Uterus (tissue), 2 donors: ENCODE measurements around the gene CBFA2T3.

Source experiments
- CTCF ChIP-seq, 4 experiments: fragments of 200-600 bp in 2 of 4; fragments of 450-650 bp in 2 of 4; sonication (generic) in 2 of 4; IDR thresholded peaks; one replicate each; pipeline ENCODE4 v1.5.1; 2016 to 2019; ENCODE audit warnings: antibody characterized with exemption in 4 of 4, mild to moderate bottlenecking in 2 of 4, moderate library complexity in 1 of 4
- POLR2A ChIP-seq, 2 donors: fragments of 450-650 bp; IDR thresholded peaks; one replicate each; pipeline ENCODE4 v1.6.1; 2016; ENCODE audit warnings: antibody characterized with exemption in 2 of 2, mild to moderate bottlenecking in 1 of 2, moderate library complexity in 1 of 2

- TF ChIP-seq CTCF (IDR thresholded peaks at IDR 0.05) (no peak), POLR2A (IDR thresholded peaks at IDR 0.05) (no peak)
Measured at GRCh38 chr16:88960516-88960915, 16.5 kb downstream of the CBFA2T3 start.
